HepG2 (cell line): ENCODE measurements around the gene AP4M1. TPM values are rescaled to one million over a fixed set of nuclear protein-coding genes. Genes with fewer than 3 reads are reported as not detected.
A peak's percentile ranks its signal among the peaks of the same experiment; 100 is the strongest.

Experiments used
- MYNN ChIP-seq: sonication (generic); formaldehyde crosslinking; IDR thresholded peaks from 2 replicates; pipeline ENCODE4 v1.4.0; 2020; ENCODE audit warnings: mild to moderate bottlenecking, low read depth, missing genetic modification reagents
- NKX3-1 ChIP-seq: sonication (generic); formaldehyde crosslinking; IDR thresholded peaks from 2 replicates; pipeline ENCODE4 v1.5.0; 2020; ENCODE audit warnings: missing genetic modification reagents
- SAP130 ChIP-seq: IDR thresholded peaks from 2 replicates; pipeline ENCODE4 v1.6.1; 2016; ENCODE audit warnings: low read depth
- SOX13 ChIP-seq, 3 experiments: fragments of 450-650 bp in 1 of 3; sonication (generic) in 1 of 3; formaldehyde crosslinking in 1 of 3; IDR thresholded peaks in 2 of 3; conservative IDR thresholded peaks in 1 of 3; 2 replicates each; pipeline versions ENCODE4 v1.5.0 to v1.6.1; 2016 to 2020; ENCODE audit warnings: antibody characterized with exemption in 1 of 3, mild to moderate bottlenecking in 1 of 3, missing compliant biosample characterization in 1 of 3, missing genetic modification reagents in 1 of 3, moderate library complexity in 1 of 3
- SOX6 ChIP-seq, 2 experiments: fragments of 450-650 bp in 1 of 2; sonication (generic) in 1 of 2; formaldehyde crosslinking in 1 of 2; IDR thresholded peaks; 2 replicates each; pipeline versions ENCODE4 v1.4.0 to v1.6.1; 2017 to 2020; ENCODE audit warnings: antibody characterized with exemption in 1 of 2, mild to moderate bottlenecking in 1 of 2, missing genetic modification reagents in 1 of 2
- STAG1 ChIP-seq: sonication (generic); formaldehyde crosslinking; IDR thresholded peaks from 2 replicates; pipeline ENCODE4 v1.4.0; 2020; ENCODE audit warnings: missing genetic modification reagents
- TBX3 ChIP-seq: fragments of 450-650 bp; IDR thresholded peaks from 2 replicates; pipeline ENCODE4 v1.6.1; 2017; ENCODE audit warnings: antibody characterized with exemption, mild to moderate bottlenecking, inconsistent platforms, borderline replicate concordance
- polyA plus RNA-seq, 8 experiments: library from polyadenylated mRNA; depleted of rRNA in 3 of 8; stranded (reverse) in 7 of 8; unstranded in 1 of 8; fragments of >200 nt; fragmentation: Illumina TruSeq in 4 of 8; extraction: Trizol in 4 of 8; gene quantifications; 2 replicates each; pipeline versions ENCODE4 v1.2.1 to v1.2.3, GENCODE V29; 2011 to 2016; ENCODE audit warnings: low read depth in 4 of 8, missing spikeins in 1 of 8, mixed read lengths in 1 of 8; ENCODE audit not compliant: insufficient read depth in 1 of 8
- total RNA-seq, 5 experiments: library from RNA; depleted of rRNA; stranded (reverse); fragments of >200 nt; fragmentation: Illumina TruSeq; extraction: Trizol; gene quantifications; 2 replicates each; pipeline ENCODE4 v1.2.3, GENCODE V29; 2016; ENCODE audit warnings: low read depth in 1 of 5
- TF ChIP-seq, protein P1 (sequence below), 2 experiments: sonication (generic) in 1 of 2; formaldehyde crosslinking in 1 of 2; IDR thresholded peaks; 2 replicates each; pipeline versions ENCODE4 v1.6.1 to v1.9.0; 2014 to 2022; ENCODE audit warnings: antibody characterized with exemption in 1 of 2, borderline replicate concordance in 1 of 2, inconsistent platforms in 1 of 2, low read depth in 1 of 2, missing genetic modification reagents in 1 of 2
- TF ChIP-seq, protein P2 (sequence below): IDR thresholded peaks from 2 replicates; pipeline ENCODE4 v1.6.1; 2018; ENCODE audit warnings: missing genetic modification reagents
- TF ChIP-seq, protein P3 (sequence below): sonication (generic); formaldehyde crosslinking; IDR thresholded peaks from 2 replicates; pipeline ENCODE4 v1.4.0; 2020; ENCODE audit warnings: missing genetic modification reagents, borderline replicate concordance
- TF ChIP-seq, protein P4 (sequence below): sonication (generic); formaldehyde crosslinking; IDR thresholded peaks from 2 replicates; pipeline ENCODE4 v1.8.0; 2022; ENCODE audit warnings: mild to moderate bottlenecking, missing genetic modification reagents
- TF ChIP-seq, protein P5 (sequence below): sonication (generic); formaldehyde crosslinking; IDR thresholded peaks from 2 replicates; pipeline ENCODE4 v1.5.1; 2020; ENCODE audit warnings: missing genetic modification reagents, mild to moderate bottlenecking, borderline replicate concordance

AP4M1 gene
- total and polyA plus RNA-seq, 2 of the 13 experiments (the other 11 are each of a cell fraction or from before 2014, with no cell fraction given), result 6.3 to 9.7 TPM

DNA sequence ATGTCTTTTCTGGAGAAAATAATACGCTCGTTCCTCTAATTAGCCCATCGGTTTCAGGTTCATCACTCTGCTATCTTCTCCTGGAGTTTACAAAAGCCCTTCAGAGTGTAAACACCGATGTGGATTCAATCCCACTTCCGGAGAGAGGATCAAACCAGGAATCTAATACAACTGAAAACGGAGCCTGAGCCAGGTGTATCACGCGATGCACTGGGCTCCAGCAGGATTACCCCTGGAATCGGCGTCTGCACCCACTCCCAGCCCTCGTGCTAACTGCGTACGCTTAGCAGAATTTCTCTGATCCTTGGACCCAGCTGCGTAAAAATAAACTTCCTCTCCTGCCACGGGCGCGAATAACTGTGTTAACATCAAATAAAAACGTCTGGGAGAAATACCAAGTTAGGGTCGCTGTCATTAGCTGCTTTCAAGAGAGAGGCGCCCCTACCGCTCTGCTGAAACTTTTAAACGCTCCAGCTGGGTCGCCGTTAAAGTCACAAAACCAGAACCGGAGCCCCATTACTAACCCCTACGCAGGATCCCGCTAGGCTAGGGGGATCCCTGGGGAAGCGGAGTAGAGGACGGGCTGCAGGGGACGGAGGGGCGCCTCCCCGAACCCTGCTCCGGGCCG lies 20.4 kb upstream of the AP4M1 start (continued):
- TF ChIP-seq, protein P1, sequence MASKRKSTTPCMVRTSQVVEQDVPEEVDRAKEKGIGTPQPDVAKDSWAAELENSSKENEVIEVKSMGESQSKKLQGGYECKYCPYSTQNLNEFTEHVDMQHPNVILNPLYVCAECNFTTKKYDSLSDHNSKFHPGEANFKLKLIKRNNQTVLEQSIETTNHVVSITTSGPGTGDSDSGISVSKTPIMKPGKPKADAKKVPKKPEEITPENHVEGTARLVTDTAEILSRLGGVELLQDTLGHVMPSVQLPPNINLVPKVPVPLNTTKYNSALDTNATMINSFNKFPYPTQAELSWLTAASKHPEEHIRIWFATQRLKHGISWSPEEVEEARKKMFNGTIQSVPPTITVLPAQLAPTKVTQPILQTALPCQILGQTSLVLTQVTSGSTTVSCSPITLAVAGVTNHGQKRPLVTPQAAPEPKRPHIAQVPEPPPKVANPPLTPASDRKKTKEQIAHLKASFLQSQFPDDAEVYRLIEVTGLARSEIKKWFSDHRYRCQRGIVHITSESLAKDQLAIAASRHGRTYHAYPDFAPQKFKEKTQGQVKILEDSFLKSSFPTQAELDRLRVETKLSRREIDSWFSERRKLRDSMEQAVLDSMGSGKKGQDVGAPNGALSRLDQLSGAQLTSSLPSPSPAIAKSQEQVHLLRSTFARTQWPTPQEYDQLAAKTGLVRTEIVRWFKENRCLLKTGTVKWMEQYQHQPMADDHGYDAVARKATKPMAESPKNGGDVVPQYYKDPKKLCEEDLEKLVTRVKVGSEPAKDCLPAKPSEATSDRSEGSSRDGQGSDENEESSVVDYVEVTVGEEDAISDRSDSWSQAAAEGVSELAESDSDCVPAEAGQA (IDR thresholded peaks at IDR 0.05; ENCODE audit: low read depth), result no peak
- TF ChIP-seq, protein P1 (CRISPR knock-in tag; IDR thresholded peaks at IDR 0.05; ENCODE audit: borderline replicate concordance), result 0 out of 2 replicates have a peak, but pooled peaks have one; percentile 7
- no peak for TF ChIP-seq SOX6 (IDR thresholded peaks at IDR 0.05)
- no peak for TF ChIP-seq SOX6 (CRISPR knock-in tag; IDR thresholded peaks at IDR 0.05)
- TF ChIP-seq, protein P2, sequence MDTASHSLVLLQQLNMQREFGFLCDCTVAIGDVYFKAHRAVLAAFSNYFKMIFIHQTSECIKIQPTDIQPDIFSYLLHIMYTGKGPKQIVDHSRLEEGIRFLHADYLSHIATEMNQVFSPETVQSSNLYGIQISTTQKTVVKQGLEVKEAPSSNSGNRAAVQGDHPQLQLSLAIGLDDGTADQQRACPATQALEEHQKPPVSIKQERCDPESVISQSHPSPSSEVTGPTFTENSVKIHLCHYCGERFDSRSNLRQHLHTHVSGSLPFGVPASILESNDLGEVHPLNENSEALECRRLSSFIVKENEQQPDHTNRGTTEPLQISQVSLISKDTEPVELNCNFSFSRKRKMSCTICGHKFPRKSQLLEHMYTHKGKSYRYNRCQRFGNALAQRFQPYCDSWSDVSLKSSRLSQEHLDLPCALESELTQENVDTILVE (CRISPR knock-in tag), result no peak
- peak; percentile 5; the same call in 1 of the 2 replicates for TF ChIP-seq NKX3-1 (CRISPR knock-in tag)
- no peak for TF ChIP-seq SOX13 (IDR thresholded peaks at IDR 0.05)
- peak in 1 of 2 experiments; percentile 14; a peak in 1 of 4 replicates for TF ChIP-seq SOX13 (CRISPR knock-in tag; conservative IDR thresholded peaks at IDR 0.05 in 1 of 2, IDR thresholded peaks at IDR 0.05 in 1 of 2)
- TF ChIP-seq MYNN (CRISPR knock-in tag), result no peak
- TF ChIP-seq SAP130 (CRISPR knock-in tag), result peak; percentile 44; the same call in 1 of the 2 replicates
- no peak for TF ChIP-seq TBX3
- TF ChIP-seq, protein P3, sequence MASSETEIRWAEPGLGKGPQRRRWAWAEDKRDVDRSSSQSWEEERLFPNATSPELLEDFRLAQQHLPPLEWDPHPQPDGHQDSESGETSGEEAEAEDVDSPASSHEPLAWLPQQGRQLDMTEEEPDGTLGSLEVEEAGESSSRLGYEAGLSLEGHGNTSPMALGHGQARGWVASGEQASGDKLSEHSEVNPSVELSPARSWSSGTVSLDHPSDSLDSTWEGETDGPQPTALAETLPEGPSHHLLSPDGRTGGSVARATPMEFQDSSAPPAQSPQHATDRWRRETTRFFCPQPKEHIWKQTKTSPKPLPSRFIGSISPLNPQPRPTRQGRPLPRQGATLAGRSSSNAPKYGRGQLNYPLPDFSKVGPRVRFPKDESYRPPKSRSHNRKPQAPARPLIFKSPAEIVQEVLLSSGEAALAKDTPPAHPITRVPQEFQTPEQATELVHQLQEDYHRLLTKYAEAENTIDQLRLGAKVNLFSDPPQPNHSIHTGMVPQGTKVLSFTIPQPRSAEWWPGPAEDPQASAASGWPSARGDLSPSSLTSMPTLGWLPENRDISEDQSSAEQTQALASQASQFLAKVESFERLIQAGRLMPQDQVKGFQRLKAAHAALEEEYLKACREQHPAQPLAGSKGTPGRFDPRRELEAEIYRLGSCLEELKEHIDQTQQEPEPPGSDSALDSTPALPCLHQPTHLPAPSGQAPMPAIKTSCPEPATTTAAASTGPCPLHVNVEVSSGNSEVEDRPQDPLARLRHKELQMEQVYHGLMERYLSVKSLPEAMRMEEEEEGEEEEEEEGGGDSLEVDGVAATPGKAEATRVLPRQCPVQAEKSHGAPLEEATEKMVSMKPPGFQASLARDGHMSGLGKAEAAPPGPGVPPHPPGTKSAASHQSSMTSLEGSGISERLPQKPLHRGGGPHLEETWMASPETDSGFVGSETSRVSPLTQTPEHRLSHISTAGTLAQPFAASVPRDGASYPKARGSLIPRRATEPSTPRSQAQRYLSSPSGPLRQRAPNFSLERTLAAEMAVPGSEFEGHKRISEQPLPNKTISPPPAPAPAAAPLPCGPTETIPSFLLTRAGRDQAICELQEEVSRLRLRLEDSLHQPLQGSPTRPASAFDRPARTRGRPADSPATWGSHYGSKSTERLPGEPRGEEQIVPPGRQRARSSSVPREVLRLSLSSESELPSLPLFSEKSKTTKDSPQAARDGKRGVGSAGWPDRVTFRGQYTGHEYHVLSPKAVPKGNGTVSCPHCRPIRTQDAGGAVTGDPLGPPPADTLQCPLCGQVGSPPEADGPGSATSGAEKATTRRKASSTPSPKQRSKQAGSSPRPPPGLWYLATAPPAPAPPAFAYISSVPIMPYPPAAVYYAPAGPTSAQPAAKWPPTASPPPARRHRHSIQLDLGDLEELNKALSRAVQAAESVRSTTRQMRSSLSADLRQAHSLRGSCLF (CRISPR knock-in tag), result 0 out of 2 replicates have a peak, but pooled peaks have one; percentile 20
- TF ChIP-seq STAG1, result no peak
- TF ChIP-seq, protein P4, sequence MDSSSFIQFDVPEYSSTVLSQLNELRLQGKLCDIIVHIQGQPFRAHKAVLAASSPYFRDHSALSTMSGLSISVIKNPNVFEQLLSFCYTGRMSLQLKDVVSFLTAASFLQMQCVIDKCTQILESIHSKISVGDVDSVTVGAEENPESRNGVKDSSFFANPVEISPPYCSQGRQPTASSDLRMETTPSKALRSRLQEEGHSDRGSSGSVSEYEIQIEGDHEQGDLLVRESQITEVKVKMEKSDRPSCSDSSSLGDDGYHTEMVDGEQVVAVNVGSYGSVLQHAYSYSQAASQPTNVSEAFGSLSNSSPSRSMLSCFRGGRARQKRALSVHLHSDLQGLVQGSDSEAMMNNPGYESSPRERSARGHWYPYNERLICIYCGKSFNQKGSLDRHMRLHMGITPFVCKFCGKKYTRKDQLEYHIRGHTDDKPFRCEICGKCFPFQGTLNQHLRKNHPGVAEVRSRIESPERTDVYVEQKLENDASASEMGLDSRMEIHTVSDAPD (CRISPR knock-in tag), result no peak
- TF ChIP-seq, protein P5, sequence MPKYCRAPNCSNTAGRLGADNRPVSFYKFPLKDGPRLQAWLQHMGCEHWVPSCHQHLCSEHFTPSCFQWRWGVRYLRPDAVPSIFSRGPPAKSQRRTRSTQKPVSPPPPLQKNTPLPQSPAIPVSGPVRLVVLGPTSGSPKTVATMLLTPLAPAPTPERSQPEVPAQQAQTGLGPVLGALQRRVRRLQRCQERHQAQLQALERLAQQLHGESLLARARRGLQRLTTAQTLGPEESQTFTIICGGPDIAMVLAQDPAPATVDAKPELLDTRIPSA (CRISPR knock-in tag), result no peak
